ENCODE measurements around the gene SLIT3.
A peak's percentile ranks its signal among the peaks of the same experiment; 100 is the strongest.

SLIT3 gene

DNA sequence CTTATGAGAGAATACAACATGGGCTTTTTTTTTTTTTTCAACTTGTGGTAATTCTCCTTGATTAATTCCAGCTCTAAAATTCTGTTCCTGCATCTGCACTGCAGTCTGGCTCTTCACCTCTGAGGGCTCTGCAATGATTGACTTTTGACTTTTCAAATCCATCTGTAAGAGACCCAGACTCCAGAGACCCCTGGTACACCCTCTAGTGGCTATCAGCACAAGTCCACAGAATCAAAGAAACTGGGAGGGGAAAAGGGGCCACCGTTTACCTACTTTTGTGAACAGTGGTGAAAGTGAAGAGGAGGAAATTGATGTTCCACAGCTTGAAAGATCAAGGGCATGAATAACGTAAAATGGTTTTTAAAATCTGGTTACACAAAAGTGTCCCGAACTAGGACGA lies 151.6 kb downstream of the SLIT3 start:
- no peak overlapping the region for H3K27ac ChIP-seq (ENCODE audit: extremely low read depth, low read depth, low read length)
- no peaks in the 10 kb centered on the region for H3K36me3 ChIP-seq (ENCODE audit: control insufficient read depth in 2 of 2, insufficient read depth in 1 of 2, low read length in 2 of 2)
- no peaks in the 10 kb centered on the region for H3K4me1 ChIP-seq (ENCODE audit: control insufficient read depth, insufficient read depth, low read length)
- CTCF ChIA-PET: interaction anchor here (0.6 to 2.2 kb wide), 8 partner anchors 13 to 444 kb away, joined by 3 to 8 read pairs (median 4); no protein-coding TSS in a partner anchor
- no peak overlapping the region for H3K4me3 ChIP-seq (ENCODE audit: low read depth, low read length)
- H3K9me3 ChIP-seq (ENCODE audit: control insufficient read depth, insufficient read depth, low read depth, low read length): no peaks in the 10 kb centered on the region
- TF ChIP-seq ZNF791 (tag by site-specific recombination; IDR thresholded peaks at IDR 0.05): no peak
- TF ChIP-seq ZNF157 (tag by site-specific recombination; IDR thresholded peaks at IDR 0.05): no peak
- TF ChIP-seq ZNF202 (tag by site-specific recombination; IDR thresholded peaks at IDR 0.05; ENCODE audit: borderline replicate concordance): no peak
- TF ChIP-seq ZNF140 (tag by site-specific recombination; IDR thresholded peaks at IDR 0.05): no peak
- TF ChIP-seq, protein P1, sequence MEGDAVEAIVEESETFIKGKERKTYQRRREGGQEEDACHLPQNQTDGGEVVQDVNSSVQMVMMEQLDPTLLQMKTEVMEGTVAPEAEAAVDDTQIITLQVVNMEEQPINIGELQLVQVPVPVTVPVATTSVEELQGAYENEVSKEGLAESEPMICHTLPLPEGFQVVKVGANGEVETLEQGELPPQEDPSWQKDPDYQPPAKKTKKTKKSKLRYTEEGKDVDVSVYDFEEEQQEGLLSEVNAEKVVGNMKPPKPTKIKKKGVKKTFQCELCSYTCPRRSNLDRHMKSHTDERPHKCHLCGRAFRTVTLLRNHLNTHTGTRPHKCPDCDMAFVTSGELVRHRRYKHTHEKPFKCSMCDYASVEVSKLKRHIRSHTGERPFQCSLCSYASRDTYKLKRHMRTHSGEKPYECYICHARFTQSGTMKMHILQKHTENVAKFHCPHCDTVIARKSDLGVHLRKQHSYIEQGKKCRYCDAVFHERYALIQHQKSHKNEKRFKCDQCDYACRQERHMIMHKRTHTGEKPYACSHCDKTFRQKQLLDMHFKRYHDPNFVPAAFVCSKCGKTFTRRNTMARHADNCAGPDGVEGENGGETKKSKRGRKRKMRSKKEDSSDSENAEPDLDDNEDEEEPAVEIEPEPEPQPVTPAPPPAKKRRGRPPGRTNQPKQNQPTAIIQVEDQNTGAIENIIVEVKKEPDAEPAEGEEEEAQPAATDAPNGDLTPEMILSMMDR (tag by site-specific recombination; IDR thresholded peaks at IDR 0.05): 0 out of 2 replicates have a peak, but pooled peaks have one; percentile 15
- POLR2A ChIA-PET: no interaction called here

DNA sequence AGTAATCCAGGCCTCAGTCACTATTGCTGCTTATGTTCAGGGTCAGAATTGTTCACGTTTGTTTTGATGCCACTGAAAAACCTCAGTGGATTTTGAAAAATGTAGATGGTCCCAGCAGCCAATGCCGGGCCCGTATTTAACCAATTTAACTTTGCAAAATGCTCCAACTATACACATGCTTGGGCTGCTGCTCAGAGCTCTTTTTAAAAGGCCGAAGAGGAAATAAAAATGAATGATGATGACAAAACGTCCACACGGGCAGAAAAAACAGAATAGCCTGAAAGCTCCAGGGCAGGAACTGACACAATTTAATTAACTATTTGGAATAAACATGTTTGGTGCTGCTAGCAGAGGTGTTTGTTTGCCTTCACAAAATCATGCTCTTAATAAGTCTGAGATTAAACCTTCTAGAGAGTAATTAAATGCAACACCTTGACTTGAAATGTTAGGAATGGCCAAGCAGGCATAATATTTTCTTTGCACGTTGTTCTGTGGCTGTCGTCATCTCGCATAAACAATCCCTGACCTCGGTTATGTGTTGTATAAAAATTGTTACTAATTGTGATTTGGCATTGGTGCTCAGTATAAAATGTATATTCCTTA lies 152.7 kb downstream of the SLIT3 start:
- Histone ChIP-seq H3K36me3 (ENCODE audit: control insufficient read depth in 2 of 2, insufficient read depth in 1 of 2, low read length in 2 of 2) (no peaks in the 10 kb centered on the region), H3K4me1 (ENCODE audit: control insufficient read depth, insufficient read depth, low read length) (no peaks in the 10 kb centered on the region), H3K27ac (ENCODE audit: extremely low read depth, low read depth, low read length) (no peak overlapping the region), H3K4me3 (ENCODE audit: low read depth, low read length) (no peak overlapping the region), H3K9me3 (ENCODE audit: control insufficient read depth, insufficient read depth, low read depth, low read length) (no peaks in the 10 kb centered on the region)
- POLR2A ChIA-PET: no interaction called here
- CTCF ChIA-PET: interaction anchor here (0.6 to 2.2 kb wide), 6 partner anchors 14 to 1270 kb away, joined by 3 to 8 read pairs (median 4); no protein-coding TSS in a partner anchor
- TF ChIP-seq ZNF302 (tag by site-specific recombination; IDR thresholded peaks at IDR 0.05; ENCODE audit: low read depth) (no peak), ZNF785 (tag by site-specific recombination; IDR thresholded peaks at IDR 0.05) (no peak), GLIS1 (tag by site-specific recombination; IDR thresholded peaks at IDR 0.05) (no peak)

DNA sequence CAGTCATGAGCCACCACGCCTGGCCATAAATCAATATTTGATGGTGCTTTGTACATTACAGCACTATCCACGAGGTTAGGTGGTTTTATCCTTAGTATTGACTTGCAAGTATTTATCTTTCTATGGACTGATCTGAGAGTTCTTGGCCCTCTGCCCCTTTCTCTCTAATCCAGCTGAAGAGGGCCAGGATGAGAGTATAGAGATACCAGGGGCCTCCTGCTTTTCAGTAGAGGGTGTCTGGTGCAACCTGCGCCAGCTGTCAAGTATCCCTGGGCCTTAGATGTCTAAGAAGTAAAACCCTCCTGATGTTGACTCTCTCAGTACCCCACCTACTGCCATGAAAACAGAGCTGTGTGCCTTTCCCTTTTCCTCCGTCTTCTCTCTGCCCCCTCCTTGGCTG lies 153.4 kb downstream of the SLIT3 start:
- no peak for TF ChIP-seq YY1 (tag by site-specific recombination; IDR thresholded peaks at IDR 0.05)
- Histone ChIP-seq H3K4me3 (ENCODE audit: low read depth, low read length) (no peak overlapping the region), H3K36me3 (ENCODE audit: control insufficient read depth in 2 of 2, insufficient read depth in 1 of 2, low read length in 2 of 2) (no peaks in the 10 kb centered on the region), H3K27ac (ENCODE audit: extremely low read depth, low read depth, low read length) (no peak overlapping the region), H3K9me3 (ENCODE audit: control insufficient read depth, insufficient read depth, low read depth, low read length) (no peaks in the 10 kb centered on the region), H3K4me1 (ENCODE audit: control insufficient read depth, insufficient read depth, low read length) (no peaks in the 10 kb centered on the region)
- POLR2A ChIA-PET: no interaction called here
- CTCF ChIA-PET: interaction anchor here (2.2 to 2.6 kb wide), 2 partner anchors 13 to 160 kb away, joined by 8 read pairs; no protein-coding TSS in a partner anchor

DNA sequence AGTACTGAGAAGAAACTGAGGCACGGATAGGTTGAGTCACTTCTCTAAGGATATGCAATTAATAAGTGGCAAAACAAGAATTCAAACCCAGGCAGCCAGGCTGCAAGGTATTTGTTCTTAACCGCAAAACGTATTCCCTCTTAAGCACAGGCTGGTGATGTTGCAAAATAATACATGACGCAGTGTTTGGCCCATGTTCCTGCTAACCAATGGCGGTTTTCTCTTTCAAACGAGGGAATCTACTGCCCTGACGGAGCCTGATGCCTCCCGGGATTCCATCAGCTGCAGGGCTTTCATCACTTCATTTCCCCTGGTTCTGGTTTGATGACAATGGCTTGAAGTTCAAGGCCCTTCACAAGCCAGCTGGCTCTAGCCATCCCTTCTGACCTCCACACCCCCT lies 154.8 kb downstream of the SLIT3 start:
- Histone ChIP-seq H3K27ac (ENCODE audit: extremely low read depth, low read depth, low read length) (no peak overlapping the region), H3K36me3 (ENCODE audit: control insufficient read depth in 2 of 2, insufficient read depth in 1 of 2, low read length in 2 of 2) (no peaks in the 10 kb centered on the region), H3K4me3 (ENCODE audit: low read depth, low read length) (no peak overlapping the region), H3K9me3 (ENCODE audit: control insufficient read depth, insufficient read depth, low read depth, low read length) (no peaks in the 10 kb centered on the region), H3K4me1 (ENCODE audit: control insufficient read depth, insufficient read depth, low read length) (0 out of 2 replicates have a peak, but pooled peaks cover 2% of the 10 kb centered on the region)
- CTCF ChIA-PET: interaction anchor here (2.6 kb wide), 1 partner anchor 15 kb away, joined by 8 read pairs; no protein-coding TSS in a partner anchor
- POLR2A ChIA-PET: no interaction called here
- TF ChIP-seq ZBTB20 (tag by site-specific recombination; IDR thresholded peaks at IDR 0.05) (no peak), ZNF677 (tag by site-specific recombination; IDR thresholded peaks at IDR 0.05) (no peak), EGR2 (tag by site-specific recombination; IDR thresholded peaks at IDR 0.05; ENCODE audit: low read depth) (no peak), ZNF416 (tag by site-specific recombination; IDR thresholded peaks at IDR 0.05) (no peak), ZNF23 (tag by site-specific recombination; IDR thresholded peaks at IDR 0.05; ENCODE audit: borderline replicate concordance) (no peak), ZNF521 (tag by site-specific recombination; IDR thresholded peaks at IDR 0.05) (no peak)
- TF ChIP-seq, protein P2, sequence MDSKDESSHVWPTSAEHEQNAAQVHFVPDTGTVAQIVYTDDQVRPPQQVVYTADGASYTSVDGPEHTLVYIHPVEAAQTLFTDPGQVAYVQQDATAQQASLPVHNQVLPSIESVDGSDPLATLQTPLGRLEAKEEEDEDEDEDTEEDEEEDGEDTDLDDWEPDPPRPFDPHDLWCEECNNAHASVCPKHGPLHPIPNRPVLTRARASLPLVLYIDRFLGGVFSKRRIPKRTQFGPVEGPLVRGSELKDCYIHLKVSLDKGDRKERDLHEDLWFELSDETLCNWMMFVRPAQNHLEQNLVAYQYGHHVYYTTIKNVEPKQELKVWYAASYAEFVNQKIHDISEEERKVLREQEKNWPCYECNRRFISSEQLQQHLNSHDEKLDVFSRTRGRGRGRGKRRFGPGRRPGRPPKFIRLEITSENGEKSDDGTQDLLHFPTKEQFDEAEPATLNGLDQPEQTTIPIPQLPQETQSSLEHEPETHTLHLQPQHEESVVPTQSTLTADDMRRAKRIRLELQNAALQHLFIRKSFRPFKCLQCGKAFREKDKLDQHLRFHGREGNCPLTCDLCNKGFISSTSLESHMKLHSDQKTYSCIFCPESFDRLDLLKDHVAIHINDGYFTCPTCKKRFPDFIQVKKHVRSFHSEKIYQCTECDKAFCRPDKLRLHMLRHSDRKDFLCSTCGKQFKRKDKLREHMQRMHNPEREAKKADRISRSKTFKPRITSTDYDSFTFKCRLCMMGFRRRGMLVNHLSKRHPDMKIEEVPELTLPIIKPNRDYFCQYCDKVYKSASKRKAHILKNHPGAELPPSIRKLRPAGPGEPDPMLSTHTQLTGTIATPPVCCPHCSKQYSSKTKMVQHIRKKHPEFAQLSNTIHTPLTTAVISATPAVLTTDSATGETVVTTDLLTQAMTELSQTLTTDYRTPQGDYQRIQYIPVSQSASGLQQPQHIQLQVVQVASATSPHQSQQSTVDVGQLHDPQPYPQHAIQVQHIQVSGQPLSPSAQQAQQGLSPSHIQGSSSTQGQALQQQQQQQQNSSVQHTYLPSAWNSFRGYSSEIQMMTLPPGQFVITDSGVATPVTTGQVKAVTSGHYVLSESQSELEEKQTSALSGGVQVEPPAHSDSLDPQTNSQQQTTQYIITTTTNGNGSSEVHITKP (tag by site-specific recombination; IDR thresholded peaks at IDR 0.05): no peak
- TF ChIP-seq, protein P3, sequence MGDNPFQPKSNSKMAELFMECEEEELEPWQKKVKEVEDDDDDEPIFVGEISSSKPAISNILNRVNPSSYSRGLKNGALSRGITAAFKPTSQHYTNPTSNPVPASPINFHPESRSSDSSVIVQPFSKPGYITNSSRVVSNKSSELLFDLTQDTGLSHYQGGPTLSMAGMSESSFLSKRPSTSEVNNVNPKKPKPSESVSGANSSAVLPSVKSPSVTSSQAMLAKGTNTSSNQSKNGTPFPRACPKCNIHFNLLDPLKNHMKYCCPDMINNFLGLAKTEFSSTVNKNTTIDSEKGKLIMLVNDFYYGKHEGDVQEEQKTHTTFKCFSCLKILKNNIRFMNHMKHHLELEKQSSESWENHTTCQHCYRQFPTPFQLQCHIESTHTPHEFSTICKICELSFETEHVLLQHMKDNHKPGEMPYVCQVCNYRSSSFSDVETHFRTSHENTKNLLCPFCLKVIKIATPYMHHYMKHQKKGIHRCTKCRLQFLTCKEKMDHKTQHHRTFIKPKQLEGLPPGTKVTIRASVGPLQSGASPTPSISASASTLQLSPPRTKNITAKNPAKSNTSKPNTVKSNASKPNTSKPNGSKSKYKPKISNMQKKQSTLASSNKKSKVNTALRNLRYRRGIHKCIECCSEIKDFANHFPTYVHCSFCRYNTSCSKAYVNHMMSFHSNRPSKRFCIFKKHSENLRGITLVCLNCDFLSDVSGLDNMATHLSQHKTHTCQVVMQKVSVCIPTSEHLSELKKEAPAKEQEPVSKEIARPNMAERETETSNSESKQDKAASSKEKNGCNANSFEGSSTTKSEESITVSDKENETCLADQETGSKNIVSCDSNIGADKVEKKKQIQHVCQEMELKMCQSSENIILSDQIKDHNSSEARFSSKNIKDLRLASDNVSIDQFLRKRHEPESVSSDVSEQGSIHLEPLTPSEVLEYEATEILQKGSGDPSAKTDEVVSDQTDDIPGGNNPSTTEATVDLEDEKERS (tag by site-specific recombination; IDR thresholded peaks at IDR 0.05): no peak
